Ramos (cell line): Measurements from ENCODE around the gene TOGARAM2.

Experiments used
- in situ Hi-C: fragments of 300-500 bp; cut with MboI; formaldehyde crosslinking; loops from one replicate; pipeline ENCODE4 v1.14.3; 2022; ENCODE audit warnings: low sequenced_read_pairs; ENCODE audit not compliant: unreplicated experiment

TOGARAM2 gene

GRCh38 chr2:29014811-29015421, 33.8 kb downstream of the TOGARAM2 start:
- in situ Hi-C loops: no loop called here

GRCh38 chr2:29015701-29016470, 34.8 kb downstream of the TOGARAM2 start:
- in situ Hi-C loops: no loop called here

DNA sequence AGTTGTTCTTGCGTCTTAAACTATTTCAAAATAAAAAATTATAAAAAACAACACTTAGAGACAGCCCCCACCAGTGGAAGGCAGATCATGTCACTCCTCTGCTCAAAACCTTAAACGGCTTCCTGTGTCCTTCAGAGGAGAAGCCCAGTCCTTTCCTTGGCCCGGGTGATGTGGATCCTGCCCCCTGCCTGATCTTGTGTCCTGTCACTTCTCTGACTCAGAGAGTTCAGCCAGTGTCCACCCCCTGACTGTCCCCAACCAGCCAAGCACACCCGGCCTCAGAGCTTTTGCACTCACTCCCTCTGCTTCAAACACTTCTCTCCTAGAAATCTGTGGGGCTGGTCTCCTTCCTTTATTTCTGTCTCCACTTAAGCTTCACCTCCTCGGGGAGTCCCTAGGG, 35.4 kb downstream of the TOGARAM2 start:
- in situ Hi-C loops: no loop called here

GRCh38 chr2:29017716-29018435, 36.8 kb downstream of the TOGARAM2 start:
- in situ Hi-C loops: no loop called here

GRCh38 chr2:29021886-29022285, 40.8 kb downstream of the TOGARAM2 start:
- in situ Hi-C loops: no loop called here

DNA sequence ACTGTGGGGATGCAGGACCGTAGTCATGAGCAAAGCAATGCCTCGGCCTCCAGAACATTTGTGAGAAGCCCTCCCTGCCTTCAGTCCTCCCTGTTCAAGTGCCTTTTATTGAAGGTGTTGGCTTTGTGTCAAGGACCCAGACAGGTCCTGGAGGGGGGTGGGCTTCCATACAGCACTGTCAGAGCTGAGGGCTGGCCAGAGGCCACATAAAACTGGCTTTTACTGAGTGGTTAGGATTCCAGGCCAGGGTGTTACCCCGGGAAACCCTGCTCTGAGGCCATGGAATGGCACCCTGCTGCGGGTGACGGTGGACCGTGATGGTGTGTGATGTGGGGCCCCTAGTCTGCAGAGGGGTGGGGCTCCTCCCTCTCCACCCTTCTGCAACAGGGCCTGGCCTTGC, 41.6 kb downstream of the TOGARAM2 start:
- in situ Hi-C loops: no loop called here

DNA sequence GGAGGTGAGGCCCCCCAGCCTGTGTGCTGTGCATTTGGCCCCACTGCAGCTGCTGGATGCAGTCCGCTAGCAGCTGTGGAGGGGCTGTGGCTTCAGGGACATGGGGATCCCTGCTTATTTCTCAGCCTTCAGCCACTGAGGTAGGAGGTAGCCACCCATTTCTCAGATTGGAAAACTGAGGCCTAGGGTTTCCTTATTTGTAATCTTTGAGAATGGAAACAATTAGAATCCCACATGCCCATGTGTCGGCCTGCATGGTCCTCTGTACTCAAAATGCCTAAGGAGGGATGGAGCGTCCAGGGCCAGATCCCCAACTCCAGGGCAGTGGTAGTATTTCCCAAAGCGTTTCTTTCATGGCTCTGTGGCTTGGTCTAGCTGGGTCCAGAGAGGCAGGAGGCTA, 42.1 kb downstream of the TOGARAM2 start:
- in situ Hi-C loops: no loop called here

- in situ Hi-C loops: no loop called here
These were observed 43.9 kb downstream of the TOGARAM2 start for GRCh38 chr2:29024882-29025430.

- in situ Hi-C loops: no loop called here
These were observed 44.6 kb downstream of the TOGARAM2 start for GRCh38 chr2:29025711-29026110.

GRCh38 chr2:29031046-29031445, 49.9 kb downstream of the TOGARAM2 start:
- in situ Hi-C loops: no loop called here

- in situ Hi-C loops: no loop called here
These were observed 51.1 kb downstream of the TOGARAM2 start for GRCh38 chr2:29032189-29032588.

- in situ Hi-C loops: no loop called here
These were observed 52.1 kb downstream of the TOGARAM2 start for GRCh38 chr2:29033172-29033571.

GRCh38 chr2:29033656-29034055, 52.6 kb downstream of the TOGARAM2 start:
- in situ Hi-C loops: no loop called here

- in situ Hi-C loops: no loop called here
These were observed 54.1 kb downstream of the TOGARAM2 start for GRCh38 chr2:29035016-29035745.

GRCh38 chr2:29039718-29040480, 58.8 kb downstream of the TOGARAM2 start:
- in situ Hi-C loops: no loop called here

GRCh38 chr2:29040552-29040951, 59.5 kb downstream of the TOGARAM2 start:
- in situ Hi-C loops: no loop called here

- in situ Hi-C loops: no loop called here
These were observed 60.1 kb downstream of the TOGARAM2 start for GRCh38 chr2:29041161-29041660.

DNA sequence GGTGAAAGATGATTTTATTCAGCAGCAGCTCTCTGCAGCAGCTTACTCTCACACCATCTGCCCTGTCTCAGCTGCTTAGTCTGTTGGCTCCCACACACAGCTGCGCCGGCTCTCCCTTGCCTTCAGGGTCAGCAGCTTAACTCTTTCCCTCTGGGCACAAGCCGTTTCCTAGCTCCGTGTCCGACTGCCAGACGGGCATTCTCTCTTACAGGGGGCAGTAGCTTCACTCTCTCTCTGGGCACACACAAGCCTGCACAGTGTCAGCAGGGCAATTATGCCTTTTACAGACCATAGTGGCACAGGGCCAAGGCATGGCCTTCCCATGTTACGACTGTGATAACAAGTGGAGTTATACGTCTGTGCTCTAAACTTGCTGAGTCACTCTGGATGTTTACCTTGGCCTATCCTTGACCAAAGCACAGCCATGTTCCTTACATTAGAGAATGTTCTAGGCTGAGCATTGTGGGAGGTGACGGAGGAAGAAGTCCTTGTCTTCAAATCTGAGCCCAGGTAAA, 61.5 kb downstream of the TOGARAM2 start:
- in situ Hi-C loops: no loop called here

GRCh38 chr2:29044459-29044858, 63.4 kb downstream of the TOGARAM2 start:
- in situ Hi-C loops: no loop called here
